DMS53 (cell line): Measurements from ENCODE around the gene MAN1A2.

Source experiments
- DNase-seq: peaks from one replicate; lab custom pipeline; 2025; lab: John Stamatoyannopoulos, UW

Gene MAN1A2

DNA sequence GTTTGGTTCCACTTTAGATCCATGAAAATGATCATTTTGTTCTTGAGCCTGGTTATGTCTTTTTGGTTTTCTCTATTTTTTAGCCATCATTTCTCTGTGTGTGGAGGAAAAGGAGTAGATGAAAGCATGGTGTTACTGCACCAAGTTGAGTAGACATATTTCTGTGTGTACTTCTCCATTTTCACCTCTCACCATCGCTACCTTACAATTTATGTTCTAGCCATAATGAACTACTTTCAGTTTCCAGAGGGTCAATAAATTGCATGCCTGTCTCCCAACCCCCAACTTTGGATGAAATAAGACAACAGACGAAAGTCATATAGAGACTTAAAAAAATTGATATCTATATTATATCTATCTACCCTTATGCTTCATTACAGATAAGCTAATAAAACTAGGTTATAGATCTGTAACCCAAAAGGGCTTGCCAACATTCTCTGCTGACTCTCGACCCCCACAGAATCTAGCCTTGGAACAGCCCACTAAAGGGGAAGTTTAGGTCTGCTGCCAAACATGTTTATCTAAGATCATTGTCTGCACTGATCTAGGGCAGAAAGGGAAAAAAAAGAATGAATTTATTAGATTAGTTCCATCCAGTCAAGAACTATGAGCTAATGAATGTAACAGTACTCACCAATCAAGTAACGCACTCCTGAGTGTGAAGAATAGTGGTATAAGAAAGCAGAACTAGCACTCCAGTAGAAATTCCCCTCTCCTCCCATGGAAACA, 7.5 kb upstream of the MAN1A2 start:
- DNase-seq, result no peak

DNA sequence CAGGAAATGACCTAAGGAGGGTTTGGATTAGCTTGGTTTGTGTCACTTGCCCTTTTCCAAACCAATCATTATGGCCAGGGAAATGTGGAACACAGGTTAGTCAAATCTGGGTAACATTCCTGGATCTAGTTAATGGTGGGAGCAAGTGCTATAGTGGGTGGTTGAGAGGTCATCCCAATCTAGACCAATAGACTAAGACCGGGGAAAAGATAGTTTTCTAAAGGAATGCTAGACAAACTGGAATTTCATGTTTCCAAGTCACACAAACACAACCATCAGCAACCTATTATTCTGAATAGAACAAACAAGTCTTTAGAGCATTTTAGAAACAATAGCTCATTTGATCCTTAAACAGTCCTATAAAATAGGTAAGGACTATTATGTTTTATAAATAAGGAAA, 4.3 kb upstream of the MAN1A2 start:
- DNase-seq, result peak; percentile 15

DNA sequence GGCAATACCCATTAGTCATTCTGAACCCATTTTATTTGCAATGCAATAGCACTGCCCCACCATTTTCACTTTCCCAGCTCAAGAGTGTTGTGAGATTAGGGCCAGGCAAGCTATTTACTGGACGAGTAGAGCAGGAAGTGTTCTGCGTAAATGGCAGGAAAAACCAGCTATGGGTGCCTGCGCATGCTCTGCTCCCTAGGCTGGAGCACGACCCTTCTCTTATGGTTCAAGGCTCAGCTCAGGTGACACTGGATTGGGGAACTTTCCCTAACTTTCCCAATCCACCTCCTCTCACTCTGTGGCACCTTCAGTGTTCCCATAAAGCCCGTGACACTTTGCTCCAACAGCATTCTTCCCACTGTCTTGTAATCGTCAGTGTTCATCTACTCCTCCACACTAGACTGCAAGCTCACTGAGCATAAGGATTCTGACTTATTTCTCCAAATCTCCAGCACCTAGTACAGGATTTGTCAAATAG, 3.6 kb upstream of the MAN1A2 start:
- DNase-seq, result peak; percentile 58

DNA sequence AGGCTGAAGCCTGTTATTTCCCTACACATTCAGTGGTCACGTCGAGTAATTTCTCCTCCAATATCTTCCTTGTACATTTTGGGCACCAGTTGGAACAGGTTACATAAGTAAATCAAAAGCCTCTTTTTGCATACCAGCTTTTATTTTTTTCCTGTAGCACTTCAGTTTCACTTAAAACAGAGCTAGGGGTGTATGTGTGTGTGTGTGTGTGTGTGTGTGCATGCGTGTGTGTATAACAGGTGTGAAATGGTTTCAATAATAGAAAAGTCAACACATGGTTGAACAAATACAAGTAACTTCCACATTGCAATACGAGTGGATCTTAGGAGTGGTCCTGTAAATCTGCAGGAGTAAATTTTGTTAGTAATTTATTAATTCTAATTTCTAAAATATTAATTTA, 3.0 kb upstream of the MAN1A2 start:
- peak; percentile 9 for DNase-seq

DNA sequence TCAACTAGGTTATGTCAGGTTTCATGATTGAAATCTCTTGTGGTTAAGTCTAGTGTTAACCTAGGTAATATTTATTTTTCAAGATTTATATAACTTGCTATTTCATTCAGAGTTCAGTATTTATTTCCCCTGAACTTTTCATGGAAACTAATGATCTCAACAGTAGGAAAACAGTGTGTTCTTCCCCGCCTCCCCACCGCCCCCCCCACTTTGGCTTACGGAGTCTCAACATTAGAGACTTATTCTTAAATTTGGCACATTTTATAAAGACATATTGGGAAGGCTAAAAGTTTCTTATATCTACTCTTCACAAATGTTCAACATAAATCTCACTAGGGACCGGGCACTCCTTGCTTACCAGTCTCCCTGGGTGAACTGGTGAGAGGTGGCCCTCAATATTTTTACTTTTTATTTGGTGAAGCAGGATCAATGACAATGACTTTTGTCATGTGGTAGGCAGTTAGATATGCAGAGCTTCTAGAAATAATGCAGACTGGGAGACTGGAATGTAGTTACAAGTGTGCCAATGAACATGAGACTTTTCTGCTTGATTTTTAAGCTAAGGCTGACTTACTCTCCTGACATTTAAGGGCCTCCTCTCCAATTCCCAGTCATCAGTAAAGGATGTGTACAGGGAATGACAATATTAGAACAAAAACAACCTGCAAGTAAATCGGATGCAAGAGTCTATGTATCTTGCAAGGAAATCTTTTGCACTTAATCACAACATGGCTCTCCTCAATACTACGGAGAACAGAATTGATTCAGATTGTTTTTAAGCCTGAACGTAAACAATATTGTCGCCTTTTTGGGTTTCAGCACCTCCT, 1.7 kb upstream of the MAN1A2 start:
- DNase-seq, result peak; percentile 1

DNA sequence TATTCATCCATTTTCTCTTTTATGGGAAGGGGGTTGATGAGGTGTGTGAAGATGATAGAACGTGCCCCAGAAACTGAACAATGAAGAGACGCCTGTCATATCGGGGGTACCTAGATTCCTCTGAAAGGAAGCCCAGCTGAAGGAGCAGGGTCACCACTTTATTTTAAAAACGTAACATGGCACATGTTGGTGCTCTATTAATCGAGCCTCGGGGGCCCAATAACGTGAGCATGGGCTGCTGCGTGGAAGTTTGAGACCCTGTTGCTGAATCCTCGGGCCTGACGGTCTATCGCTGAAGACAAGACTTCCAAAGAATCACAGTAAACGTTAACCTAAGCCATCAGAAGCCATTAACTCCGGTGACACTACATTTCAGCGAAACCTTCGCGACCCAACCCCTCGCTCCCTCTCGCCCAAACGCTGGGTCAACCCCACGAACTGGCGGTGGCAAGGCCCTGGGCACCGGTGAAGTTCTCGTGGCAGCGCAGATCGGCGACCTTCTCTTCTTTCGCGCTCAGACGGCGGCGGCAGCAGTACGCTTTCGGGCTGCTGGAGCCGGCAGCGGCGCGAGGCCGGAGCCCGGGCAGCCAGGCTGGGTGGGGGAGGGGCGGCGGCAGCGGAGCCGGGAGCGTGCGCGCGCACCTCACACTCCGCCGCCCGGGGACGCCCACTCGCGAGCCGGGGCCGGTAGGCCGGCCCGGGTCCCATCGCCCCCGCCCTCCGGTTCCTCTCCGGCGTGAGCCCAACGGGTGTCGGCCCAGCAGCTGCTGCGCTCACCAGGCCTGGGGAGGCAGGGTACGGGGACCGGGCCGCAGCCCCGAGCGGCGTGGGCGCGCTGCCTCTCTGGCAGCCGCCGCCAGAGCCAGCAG, 838 bp upstream of the MAN1A2 start:
- peak; percentile 80 for DNase-seq

DNA sequence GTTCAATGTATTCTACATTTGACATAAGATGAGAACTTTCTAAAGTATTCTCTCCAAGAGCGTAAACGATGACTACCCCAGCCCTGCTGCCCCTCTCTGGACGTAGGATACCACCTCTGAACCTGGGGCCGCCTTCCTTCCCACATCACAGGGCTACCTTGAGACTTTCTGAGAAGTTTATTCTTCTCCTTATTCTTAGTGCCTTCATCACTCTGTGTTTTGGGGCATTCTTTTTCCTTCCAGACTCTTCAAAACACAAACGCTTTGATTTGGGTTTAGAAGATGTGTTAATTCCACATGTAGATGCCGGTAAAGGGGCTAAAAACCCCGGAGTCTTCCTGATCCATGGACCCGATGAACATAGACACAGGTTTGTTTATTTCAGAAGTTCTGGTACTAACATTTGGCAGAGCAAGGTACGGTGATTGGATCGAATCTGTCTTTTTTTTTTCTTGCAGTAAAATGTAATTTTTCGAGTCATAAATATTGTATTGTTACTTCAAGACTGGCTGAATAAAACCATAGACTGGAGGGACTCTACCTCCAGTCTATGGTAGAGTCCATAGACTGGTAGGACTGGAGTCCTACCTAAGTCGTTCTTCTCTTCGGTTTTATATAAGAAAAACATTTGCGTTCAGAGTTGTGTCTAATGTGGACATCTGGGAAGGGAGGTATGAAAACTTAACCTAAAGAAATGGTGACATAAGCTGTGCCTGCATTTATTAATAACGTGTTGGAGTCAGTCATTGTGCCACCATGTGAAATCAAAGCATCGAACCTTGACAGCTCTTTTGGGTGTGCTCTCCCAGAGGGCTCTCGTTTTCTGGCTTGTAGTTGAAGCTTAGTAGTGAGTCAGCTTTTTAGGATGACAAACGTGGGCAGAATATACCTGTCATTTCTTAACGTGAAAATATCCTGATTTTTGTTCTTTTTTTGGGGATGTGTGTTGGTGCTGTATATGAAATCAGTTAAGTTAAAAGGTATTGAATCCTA, 1.2 kb downstream of the MAN1A2 start:
- peak; percentile 17 for DNase-seq

DNA sequence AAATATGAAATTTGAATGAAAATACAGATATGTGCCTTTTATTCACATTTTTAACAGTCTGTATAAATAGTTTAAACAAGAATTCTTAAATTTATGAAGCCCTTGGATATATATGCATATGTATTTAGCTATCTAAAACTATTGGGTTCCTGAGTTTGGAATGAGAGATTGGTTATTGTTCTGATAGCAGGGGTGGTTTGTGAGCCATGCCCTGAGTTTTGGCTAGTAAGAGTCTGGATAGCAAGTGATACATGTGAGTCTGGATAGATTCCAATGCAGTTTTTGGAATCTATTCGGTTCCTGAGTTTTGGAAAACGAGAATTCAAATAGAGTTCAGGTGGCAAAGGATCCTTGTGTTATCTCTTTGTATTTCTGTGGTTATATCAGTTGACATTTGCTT, 2.8 kb downstream of the MAN1A2 start:
- no peak for DNase-seq

DNA sequence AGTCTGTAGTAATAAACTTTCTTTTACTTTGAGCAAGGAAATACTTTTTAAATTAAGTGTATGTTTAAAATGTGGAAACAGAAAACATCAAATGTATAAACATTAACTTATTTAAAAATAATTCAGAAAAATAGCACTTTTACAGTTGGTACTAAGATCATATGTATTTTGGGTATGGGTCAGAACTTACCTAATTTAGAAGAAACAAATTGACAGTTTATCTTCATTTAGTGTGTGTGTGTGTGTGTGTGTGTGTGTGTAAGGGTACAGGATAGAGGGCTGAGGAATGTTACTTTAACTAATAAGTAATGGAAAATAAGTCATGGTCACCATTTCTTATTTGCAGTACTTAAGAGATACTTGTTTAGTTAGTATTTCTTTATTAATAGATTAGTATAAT, 3.3 kb downstream of the MAN1A2 start:
- DNase-seq, result no peak

DNA sequence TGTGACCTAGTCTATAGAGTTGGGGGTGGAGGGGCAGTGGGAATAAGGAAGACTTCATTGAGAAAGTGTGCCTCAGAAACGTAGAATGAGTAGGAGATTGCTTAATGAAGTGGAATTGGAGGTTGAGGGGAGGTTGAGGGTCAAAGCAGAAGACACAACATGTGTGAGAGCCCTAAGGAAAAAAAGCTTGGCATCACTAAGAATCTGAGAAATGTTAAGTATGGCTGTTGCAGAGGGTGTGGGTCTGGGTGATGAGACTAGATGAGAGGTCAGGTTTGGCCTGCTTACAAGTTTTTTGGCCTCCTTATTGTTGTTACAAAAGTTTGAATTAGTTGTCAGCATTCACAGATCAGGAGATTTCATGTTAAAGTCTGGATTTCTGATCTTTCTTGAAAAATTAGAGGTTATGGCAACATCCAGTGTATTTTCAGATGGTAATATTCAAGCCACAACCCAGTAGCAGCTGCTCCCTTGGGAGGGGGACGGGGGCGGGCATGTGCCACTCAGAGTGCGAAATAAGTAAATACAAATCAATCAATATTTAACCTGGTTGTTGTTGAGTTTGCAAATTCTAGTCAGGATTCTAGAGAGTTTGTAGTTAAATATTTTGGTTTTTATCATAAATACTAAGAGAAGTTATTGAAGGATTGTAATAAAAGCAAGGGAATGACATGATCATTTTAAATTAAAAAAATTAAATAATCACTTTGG, 4.3 kb downstream of the MAN1A2 start:
- DNase-seq, result no peak

DNA sequence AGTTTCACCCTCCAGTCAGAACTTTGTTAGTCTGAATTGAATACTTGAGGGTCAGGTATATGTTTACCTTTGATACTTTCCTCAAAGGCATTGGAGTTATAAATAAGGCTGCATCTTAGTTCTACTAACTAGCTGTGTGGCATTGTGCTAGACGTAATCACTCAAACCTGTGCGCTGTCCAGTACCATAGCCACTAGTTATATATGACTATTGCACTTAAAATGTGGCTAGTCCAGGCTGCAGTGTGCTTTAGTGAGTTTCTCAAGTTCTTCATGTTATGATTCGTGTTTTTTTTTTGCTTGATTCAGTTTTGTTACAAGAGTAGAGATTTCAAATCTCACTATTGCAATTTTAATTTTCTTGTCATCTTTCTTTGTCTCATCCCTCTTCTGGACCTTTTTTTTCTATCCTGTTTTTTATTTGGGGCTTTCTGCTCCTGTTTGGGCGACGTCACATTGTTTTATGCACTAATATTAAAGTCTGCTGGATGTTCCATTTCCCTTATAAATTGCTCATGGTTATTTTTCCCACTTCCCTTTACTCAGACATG, 5.7 kb downstream of the MAN1A2 start:
- DNase-seq, result peak; percentile 2

DNA sequence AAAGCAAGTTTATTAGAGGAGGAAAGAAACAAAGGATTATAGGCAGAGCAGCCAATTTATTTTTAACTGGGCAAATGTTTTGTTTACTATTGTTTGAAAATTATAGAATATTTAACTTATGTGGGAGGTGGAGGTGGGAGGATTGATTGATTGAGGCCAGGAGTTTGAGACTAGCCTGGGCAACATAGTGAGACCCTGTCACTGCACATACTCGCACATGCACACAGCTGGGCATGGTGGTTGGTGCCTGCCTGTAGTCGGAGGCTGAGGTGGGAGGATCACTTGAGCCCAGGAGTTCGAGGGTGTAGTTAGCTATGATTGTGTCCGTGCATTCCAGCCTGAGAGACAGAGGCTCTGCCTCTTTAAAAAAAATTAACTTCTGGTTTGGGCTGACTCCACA, 6.7 kb downstream of the MAN1A2 start:
- DNase-seq, result no peak

DNA sequence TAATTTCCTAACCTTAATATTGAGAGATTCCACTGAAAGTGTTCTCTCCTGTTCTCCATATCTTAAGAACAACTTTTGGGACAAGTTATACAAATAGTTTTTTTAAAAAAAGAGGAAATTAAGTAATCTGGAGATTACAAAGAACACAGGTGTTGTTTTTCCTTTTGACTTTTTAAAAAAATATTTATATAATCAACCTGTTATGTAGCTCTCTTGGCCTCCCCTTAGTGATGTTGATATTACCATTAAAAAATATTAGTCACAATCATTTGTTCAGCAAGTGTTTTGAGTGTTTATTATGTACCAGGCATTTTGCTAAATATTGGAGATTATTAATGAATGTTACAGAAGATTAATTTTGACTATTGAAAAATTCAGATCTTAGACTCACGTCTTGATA, 8.1 kb downstream of the MAN1A2 start:
- DNase-seq, result no peak

DNA sequence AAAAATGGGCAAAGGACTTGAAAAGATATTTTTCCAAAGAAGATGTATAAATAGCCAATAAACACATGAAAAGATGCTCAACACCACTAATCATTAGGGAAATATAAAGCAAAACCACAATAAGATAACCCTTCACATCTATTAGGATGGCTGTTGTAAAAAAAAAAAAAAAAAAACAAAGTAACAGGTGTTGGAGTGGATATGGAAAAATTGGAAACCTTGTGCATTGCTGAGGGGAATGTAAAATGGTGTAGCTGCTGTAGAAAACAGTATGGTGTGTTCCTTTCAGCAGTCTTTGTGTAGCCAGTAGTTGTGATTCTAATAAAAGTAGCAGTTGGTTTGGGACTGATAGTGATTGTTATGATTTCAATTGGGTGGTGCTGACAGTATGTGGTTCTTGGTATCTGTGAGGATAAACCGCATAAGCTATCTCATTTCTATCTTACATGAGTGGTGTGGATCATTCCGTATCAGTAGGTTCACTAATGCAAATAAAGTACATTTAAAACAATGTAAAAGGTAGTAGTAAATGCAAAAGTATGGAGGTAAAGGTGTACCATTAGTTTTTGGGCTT, 19.9 kb downstream of the MAN1A2 start:
- no peak for DNase-seq

DNA sequence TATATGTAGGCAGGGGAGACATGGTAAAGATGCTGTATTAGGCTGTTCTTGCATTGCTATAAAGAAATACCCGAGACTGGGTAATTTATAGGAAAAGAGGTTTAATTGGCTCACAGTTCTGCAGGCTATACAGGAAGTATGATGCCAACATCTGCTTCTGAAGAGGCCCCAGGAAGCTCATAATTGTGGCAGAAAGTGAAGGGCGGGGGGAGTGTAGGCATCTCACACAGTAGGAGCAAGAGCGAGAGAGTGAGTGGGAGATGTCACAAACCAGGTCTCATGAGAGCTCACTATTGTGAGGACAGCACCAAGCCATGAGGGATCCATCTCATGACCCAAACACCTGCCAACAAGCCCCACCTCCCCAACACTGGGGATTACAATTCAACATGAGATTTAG, 21.1 kb downstream of the MAN1A2 start:
- DNase-seq, result no peak

DNA sequence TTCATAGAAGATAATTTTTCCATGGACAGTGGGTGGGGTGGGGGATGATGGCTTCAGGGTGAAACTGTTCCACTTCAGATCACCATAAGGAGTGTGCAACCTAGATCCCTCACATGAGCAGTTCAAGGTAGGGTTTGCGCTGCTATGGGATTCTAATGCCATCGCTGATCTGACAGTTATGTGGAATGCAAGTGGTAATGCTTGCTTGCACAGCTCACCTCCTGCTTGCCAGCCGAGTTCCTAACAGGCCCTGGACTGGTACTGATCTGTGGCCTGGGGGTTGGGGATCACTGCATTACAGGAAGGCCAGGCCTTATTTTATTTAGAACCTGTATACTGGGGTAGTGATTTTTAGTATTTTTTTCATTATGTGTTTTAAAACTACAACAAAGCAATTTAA, 22.0 kb downstream of the MAN1A2 start:
- no peak for DNase-seq

DNA sequence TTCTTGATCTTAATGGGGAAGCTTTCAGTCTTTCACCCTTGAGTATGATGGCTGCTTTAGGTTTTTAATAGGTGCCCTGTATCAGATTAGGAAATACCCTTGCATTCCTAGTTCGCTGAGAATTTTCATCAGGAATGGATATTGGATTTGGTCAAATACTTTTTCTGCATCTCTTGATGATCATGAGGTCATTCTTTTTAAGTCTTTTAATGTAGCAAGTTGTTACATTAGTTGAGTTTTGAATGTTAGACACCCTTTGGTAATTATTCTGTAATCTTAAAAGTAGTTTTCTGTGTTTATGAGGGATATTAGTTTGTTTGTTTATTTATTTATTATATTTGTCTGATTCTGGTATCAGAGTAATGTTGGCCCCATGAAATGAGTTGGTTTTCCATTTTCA, 22.5 kb downstream of the MAN1A2 start:
- no peak for DNase-seq

DNA sequence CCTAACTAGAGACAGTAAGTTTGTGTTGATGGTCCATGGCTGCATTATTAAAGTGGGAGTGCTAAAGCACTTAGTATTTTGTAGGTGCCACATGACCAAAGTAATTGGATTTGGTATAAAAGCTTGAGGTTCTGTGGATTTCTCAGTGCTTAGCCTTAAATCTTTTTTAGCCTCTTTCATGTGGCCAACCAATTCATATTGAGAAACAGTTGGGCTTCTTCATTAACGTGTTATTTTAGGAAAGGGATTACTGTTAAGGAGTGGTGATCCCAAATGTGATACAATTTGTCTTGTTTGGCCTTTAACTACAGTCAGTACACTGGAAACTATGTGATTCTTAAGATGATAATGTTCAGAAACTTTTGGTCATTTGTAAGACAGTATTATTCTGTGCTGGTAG, 25.5 kb downstream of the MAN1A2 start:
- DNase-seq, result no peak

DNA sequence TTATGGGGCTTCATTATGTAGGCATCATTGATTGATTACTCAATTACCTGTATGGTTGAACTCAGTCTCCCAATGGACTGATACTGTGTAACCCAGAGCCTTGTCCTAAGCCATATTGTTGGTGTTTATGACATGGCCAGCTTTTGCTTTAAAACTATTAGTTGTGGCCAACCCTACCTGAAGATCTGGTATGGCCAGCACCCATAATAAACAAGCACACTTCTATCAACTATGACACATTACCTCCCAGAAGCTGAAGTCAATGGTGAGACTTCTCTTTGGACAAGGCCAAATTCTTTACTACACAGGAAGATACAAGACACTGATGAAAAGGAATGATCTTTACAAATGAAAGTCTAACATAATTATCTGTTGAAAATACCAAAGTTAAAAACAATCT, 28.8 kb downstream of the MAN1A2 start:
- no peak for DNase-seq

DNA sequence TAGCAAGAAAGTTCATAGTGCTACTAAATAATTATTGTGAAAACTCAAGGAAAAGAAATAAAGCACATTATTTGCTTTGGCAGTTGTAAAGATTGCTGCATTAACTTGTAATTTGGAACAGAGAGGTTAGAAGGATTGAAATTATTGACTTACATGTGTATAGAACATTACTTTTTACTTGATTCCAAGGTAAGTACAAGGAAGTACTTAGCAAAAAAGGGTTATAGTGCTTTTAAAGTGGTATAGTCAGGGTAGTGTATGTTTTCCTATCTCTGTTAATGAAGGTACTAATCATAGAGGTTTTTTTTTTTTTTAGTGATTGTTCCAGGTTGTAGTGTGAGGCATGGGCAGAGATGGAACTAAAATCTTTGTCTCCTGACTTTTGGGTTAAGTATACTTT, 29.4 kb downstream of the MAN1A2 start:
- peak; percentile 0 for DNase-seq
